Hepatocyte (in vitro differentiated cells): ENCODE measurements around the gene HIVEP2. TPM values are rescaled to one million over a fixed set of nuclear protein-coding genes. Genes with fewer than 3 reads are reported as not detected.

ENCODE experiments used
- DNase-seq: peaks from one replicate; pipeline ENCODE4 v3.0.0-alpha.2; 2016; ENCODE audit warnings: low spot score
- H2AFZ ChIP-seq: fragments of 200-600 bp; sonication (generic); 2 replicates; pipeline ENCODE4 v1.6.0; 2016; ENCODE audit warnings: antibody characterized with exemption, mild to moderate bottlenecking
- H3K27ac ChIP-seq: fragments of 200-600 bp; sonication (generic); 2 replicates; pipeline ENCODE4 v1.5.1; 2016; ENCODE audit warnings: mild to moderate bottlenecking
- H3K27me3 ChIP-seq: fragments of 200-600 bp; sonication (generic); 2 replicates; pipeline ENCODE4 v1.6.1; 2016
- H3K36me3 ChIP-seq: fragments of 200-600 bp; sonication (generic); replicated peaks from 2 replicates; pipeline ENCODE4 v1.5.1; 2016; ENCODE audit warnings: low read depth; ENCODE audit not compliant: insufficient read depth
- H3K4me1 ChIP-seq: fragments of 200-600 bp; sonication (generic); 2 replicates; pipeline ENCODE4 v1.5.1; 2016; ENCODE audit warnings: mild to moderate bottlenecking, moderate library complexity; ENCODE audit not compliant: insufficient read depth
- H3K4me2 ChIP-seq: fragments of 200-600 bp; sonication (generic); 2 replicates; pipeline ENCODE4 v1.6.0; 2016
- H3K4me3 ChIP-seq: fragments of 200-600 bp; sonication (generic); 2 replicates; pipeline ENCODE4 v1.5.1; 2016; ENCODE audit warnings: mild to moderate bottlenecking
- H3K79me2 ChIP-seq: fragments of 200-600 bp; sonication (generic); 2 replicates; pipeline ENCODE4 v1.6.0; 2017; ENCODE audit warnings: mild to moderate bottlenecking
- H3K9me2 ChIP-seq: fragments of 200-600 bp; sonication (generic); replicated peaks from 2 replicates; pipeline ENCODE4 v1.6.0; 2017; ENCODE audit warnings: mild to moderate bottlenecking; ENCODE audit not compliant: insufficient read depth
- H3K9me3 ChIP-seq: fragments of 200-600 bp; sonication (generic); 2 replicates; pipeline ENCODE4 v1.5.1; 2016; ENCODE audit warnings: low read depth, mild to moderate bottlenecking
- H4K20me1 ChIP-seq: fragments of 200-600 bp; sonication (generic); 2 replicates; pipeline ENCODE4 v1.6.0; 2016; ENCODE audit warnings: mild to moderate bottlenecking; ENCODE audit not compliant: insufficient read depth, poor library complexity, severe bottlenecking
- EZH2 ChIP-seq: fragments of 200-600 bp; sonication (generic); IDR thresholded peaks from 2 replicates; pipeline ENCODE4 v1.6.1; 2016; ENCODE audit warnings: antibody characterized with exemption, mild to moderate bottlenecking, borderline replicate concordance
- EZH2phosphoT487 ChIP-seq: fragments of 200-600 bp; sonication (generic); IDR thresholded peaks from one replicate; pipeline ENCODE4 v1.6.1; 2018; ENCODE audit warnings: antibody characterized with exemption, mild to moderate bottlenecking, low read depth, moderate library complexity; ENCODE audit not compliant: unreplicated experiment, severe bottlenecking
- WGBS: methylation state at CpG from one replicate; pipeline ENCODE4 v1.1.6; 2016; ENCODE audit warnings: low lambda C conversion rate; ENCODE audit errors: missing lambda C conversion rate; 5-methylcytosine and 5-hydroxymethylcytosine counted together
- polyA plus RNA-seq: library from polyadenylated mRNA; unstranded; fragments of >200 nt; fragmentation: Nextera tagmentation; extraction: Ambion mirVana; gene quantifications from 2 replicates; pipeline ENCODE4 v1.2.1, GENCODE V29; 2016
- total RNA-seq: library from RNA; depleted of rRNA; stranded (reverse); fragments of >200 nt; gene quantifications from 2 replicates; pipeline ENCODE4 v1.2.3, GENCODE V29; 2014
- TF ChIP-seq, protein P1 (sequence below): fragments of 200-600 bp; sonication (generic); IDR thresholded peaks from 2 replicates; pipeline ENCODE4 v1.5.1; 2016; ENCODE audit warnings: antibody characterized with exemption, mild to moderate bottlenecking; ENCODE audit not compliant: poor library complexity

HIVEP2 gene
- total and polyA plus RNA-seq, 2 experiments from 2014 or later = 3.3 to 9.4 TPM

DNA sequence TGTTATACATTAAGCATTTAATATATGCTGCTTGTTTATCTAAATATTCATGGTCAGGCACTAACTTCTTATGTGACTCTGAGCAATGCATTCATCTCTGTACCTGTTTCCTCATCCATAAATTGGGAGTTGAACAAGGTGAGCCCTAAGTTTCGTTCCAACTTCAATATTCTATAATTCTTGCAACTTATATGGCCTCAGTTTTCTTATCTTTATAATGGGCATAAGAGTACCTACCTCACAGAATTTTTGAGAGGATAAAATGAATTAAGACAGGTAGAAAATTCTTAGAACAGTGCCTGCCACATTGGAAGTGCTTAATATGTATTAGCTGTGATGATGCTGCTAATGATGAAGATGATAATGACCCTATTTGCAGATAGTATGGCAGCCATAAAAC is 11.8 kb upstream of the HIVEP2 start:
- WGBS = 81% methylated on average over 1 of the region's 1 CpG
- no peak for DNase-seq

DNA sequence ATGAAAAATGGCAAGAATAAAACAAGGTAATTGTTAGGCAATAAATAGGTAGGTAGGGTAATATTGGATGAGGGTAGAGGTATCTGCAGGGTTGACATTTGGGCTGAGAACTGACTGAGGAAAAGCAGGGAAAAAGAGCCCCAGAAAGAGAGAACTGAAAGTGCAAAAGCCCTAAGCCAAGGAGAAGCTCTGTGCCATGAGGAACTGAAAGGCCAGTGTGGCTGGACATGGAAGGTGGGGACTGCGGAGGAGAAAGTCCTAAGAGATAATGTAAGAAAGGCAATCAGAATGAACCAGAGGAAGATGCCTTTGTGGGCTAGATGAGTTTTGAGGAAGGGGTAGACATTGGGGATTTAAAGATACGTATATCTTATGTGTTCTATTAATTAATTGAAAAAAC is 9.9 kb upstream of the HIVEP2 start:
- no peak for TF ChIP-seq EZH2phosphoT487
- TF ChIP-seq, protein P1, sequence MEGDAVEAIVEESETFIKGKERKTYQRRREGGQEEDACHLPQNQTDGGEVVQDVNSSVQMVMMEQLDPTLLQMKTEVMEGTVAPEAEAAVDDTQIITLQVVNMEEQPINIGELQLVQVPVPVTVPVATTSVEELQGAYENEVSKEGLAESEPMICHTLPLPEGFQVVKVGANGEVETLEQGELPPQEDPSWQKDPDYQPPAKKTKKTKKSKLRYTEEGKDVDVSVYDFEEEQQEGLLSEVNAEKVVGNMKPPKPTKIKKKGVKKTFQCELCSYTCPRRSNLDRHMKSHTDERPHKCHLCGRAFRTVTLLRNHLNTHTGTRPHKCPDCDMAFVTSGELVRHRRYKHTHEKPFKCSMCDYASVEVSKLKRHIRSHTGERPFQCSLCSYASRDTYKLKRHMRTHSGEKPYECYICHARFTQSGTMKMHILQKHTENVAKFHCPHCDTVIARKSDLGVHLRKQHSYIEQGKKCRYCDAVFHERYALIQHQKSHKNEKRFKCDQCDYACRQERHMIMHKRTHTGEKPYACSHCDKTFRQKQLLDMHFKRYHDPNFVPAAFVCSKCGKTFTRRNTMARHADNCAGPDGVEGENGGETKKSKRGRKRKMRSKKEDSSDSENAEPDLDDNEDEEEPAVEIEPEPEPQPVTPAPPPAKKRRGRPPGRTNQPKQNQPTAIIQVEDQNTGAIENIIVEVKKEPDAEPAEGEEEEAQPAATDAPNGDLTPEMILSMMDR = no peak
- TF ChIP-seq EZH2 = no peak
- Histone ChIP-seq H3K4me1 (no peaks in the 10 kb centered on the region), H3K4me3 (no peak overlapping the region), H3K9me2 (no peaks in the 10 kb centered on the region), H3K4me2 (no peak overlapping the region), H3K36me3 (no peaks in the 10 kb centered on the region), H3K79me2 (no peaks in the 10 kb centered on the region), H3K27ac (no peak overlapping the region), H2AFZ (no peak overlapping the region), H3K27me3 (no peaks in the 10 kb centered on the region), H3K9me3 (no peaks in the 10 kb centered on the region), H4K20me1 (no peaks in the 10 kb centered on the region)
- DNase-seq = no peak
- 86% methylated on average over 2 of the region's 2 CpGs for WGBS

More for the DNA sequence above, 11.8 kb upstream of the HIVEP2 start:
- Histone ChIP-seq H3K9me2 (no peaks in the 10 kb centered on the region), H3K27me3 (no peaks in the 10 kb centered on the region), H3K27ac (no peak overlapping the region), H2AFZ (no peak overlapping the region), H3K9me3 (no peaks in the 10 kb centered on the region), H3K4me1 (no peaks in the 10 kb centered on the region), H3K4me2 (no peak overlapping the region), H3K36me3 (no peaks in the 10 kb centered on the region), H3K79me2 (no peaks in the 10 kb centered on the region), H3K4me3 (no peak overlapping the region), H4K20me1 (no peaks in the 10 kb centered on the region)
- TF ChIP-seq, protein P1 = no peak
- TF ChIP-seq EZH2phosphoT487 (no peak), EZH2 (no peak)

DNA sequence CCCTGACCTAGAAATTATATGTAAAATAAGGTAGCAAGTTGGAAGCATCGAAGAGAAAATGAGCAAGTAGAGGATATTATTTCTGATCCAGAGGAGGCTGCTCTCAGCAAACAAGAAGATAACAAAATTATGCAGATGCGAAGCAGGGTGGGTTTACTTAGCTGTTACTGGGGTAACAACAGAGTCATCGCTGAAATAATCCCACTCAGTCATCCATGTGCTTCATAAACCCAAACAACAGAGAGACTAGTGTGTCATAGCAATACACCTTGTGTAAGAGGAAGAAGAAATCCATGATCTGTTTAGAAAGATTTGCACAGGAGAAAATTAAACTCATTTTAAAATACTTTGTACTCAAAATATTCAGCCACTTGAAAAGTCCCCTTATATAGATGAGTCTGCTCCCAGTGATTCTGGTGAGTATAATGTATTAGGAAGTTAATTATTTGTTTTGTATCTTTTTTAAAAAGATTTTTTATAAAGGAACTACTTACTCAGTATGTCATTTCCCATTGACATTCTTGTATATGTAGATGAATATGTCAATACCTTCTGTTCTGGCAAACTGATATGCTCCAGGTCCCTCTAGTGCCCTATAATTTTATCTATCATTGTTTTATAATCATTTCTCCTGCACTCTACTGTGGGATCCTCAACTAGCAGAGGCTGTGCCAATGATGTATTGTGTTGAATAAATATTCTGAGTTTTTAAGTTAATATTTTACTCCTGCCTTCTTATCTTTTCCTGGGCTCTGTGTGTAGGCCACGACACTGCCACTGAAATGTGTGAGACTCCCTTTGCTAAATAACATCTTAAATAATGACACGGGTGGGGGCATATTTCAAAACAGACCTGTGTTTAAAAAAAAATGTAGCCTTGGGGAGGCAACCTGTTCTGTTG is 8.6 kb upstream of the HIVEP2 start:
- H2AFZ ChIP-seq = no peak overlapping the region
- H3K4me2 ChIP-seq = no peak overlapping the region
- H3K4me1 ChIP-seq = no peaks in the 10 kb centered on the region
- H3K4me3 ChIP-seq = no peak overlapping the region
- no peaks in the 10 kb centered on the region for H3K79me2 ChIP-seq
- H3K36me3 ChIP-seq = no peaks in the 10 kb centered on the region
- no peaks in the 10 kb centered on the region for H3K9me3 ChIP-seq
- WGBS = 71% methylated on average over 5 of the region's 5 CpGs
- no peaks in the 10 kb centered on the region for H3K9me2 ChIP-seq
- DNase-seq = no peak
- TF ChIP-seq EZH2phosphoT487 = no peak
- no peak for TF ChIP-seq EZH2
- TF ChIP-seq, protein P1 = no peak
- no peaks in the 10 kb centered on the region for H3K27me3 ChIP-seq
- no peak overlapping the region for H3K27ac ChIP-seq
- H4K20me1 ChIP-seq = no peaks in the 10 kb centered on the region
